Esophagus muscularis mucosa (tissue), 4 donors: ENCODE data around the gene SEMA5A. TPM values are rescaled to one million over a fixed set of nuclear protein-coding genes. Genes with fewer than 3 reads are reported as not detected.

Experiments used
- DNase-seq: peaks from one replicate; pipeline ENCODE4 v3.0.0-alpha.2; 2017; ENCODE audit errors: extremely low spot score
- H3K27ac ChIP-seq, 4 donors: fragments of 200-600 bp; sonication (generic); replicated peaks in 1 of 4; 1 replicate in 3 of 4; 2 replicates in 1 of 4; pipeline ENCODE4 v1.5.1; 2016 to 2019; ENCODE audit warnings: mild to moderate bottlenecking in 1 of 4
- H3K27me3 ChIP-seq, 4 donors: fragments of 200-600 bp; sonication (generic); one replicate each; pipeline versions ENCODE4 v1.5.1 to v1.6.0; 2016 to 2019
- H3K36me3 ChIP-seq, 4 donors: fragments of 200-600 bp; sonication (generic); one replicate each; pipeline ENCODE4 v1.5.1; 2016 to 2019
- H3K4me1 ChIP-seq, 4 donors: fragments of 200-600 bp; sonication (generic); one replicate each; pipeline ENCODE4 v1.5.1; 2016 to 2019
- H3K4me3 ChIP-seq, 4 donors: fragments of 200-600 bp; sonication (generic); 1 replicate in 2 of 4; 2 replicates in 2 of 4; pipeline ENCODE4 v1.5.1; 2016 to 2019; ENCODE audit warnings: mild to moderate bottlenecking in 4 of 4, moderate library complexity in 1 of 4
- H3K9me3 ChIP-seq, 4 donors: fragments of 200-600 bp; sonication (generic); 1 replicate in 3 of 4; 2 replicates in 1 of 4; pipeline ENCODE4 v1.5.1; 2016 to 2019
- EP300 ChIP-seq: sonication (generic); formaldehyde crosslinking; IDR thresholded peaks from one replicate; pipeline ENCODE4 v1.6.1; 2017; ENCODE audit warnings: antibody characterized with exemption
- POLR2A ChIP-seq: fragments of 450-650 bp; IDR thresholded peaks from one replicate; pipeline ENCODE4 v1.6.1; 2017; ENCODE audit warnings: antibody characterized with exemption, moderate library complexity, mild to moderate bottlenecking, low read depth
- POLR2AphosphoS5 ChIP-seq, 2 donors: sonication (generic); formaldehyde crosslinking; IDR thresholded peaks; one replicate each; pipeline ENCODE4 v1.6.1; 2017; ENCODE audit warnings: antibody characterized with exemption in 2 of 2
- WGBS: methylation state at CpG from one replicate; pipeline ENCODE4 v1.1.5; 2018; 5-methylcytosine and 5-hydroxymethylcytosine counted together
- intact Hi-C: fragments of 100-400 bp; cut with DNase I; formaldehyde crosslinking; loops from one replicate; pipeline ENCODE4 v1.15.1; 2023
- total RNA-seq, 4 donors: library from RNA; depleted of rRNA; stranded (reverse); fragments of >200 nt; gene quantifications; one replicate each; pipeline versions ENCODE4 v1.1.0 to v1.2.1, GENCODE V29; 2016
- TF ChIP-seq, protein P1 (sequence below), 3 experiments: fragments of 200-600 bp in 2 of 3; fragments of 450-650 bp in 1 of 3; sonication (generic) in 2 of 3; IDR thresholded peaks; one replicate each; pipeline ENCODE4 v1.5.1; 2017 to 2019; ENCODE audit warnings: antibody characterized with exemption in 3 of 3, mild to moderate bottlenecking in 2 of 3, moderate library complexity in 1 of 3

Gene SEMA5A
- total RNA-seq, 4 donors from 2014 or later = 2.1 to 5.6 (median 3.5) TPM

DNA sequence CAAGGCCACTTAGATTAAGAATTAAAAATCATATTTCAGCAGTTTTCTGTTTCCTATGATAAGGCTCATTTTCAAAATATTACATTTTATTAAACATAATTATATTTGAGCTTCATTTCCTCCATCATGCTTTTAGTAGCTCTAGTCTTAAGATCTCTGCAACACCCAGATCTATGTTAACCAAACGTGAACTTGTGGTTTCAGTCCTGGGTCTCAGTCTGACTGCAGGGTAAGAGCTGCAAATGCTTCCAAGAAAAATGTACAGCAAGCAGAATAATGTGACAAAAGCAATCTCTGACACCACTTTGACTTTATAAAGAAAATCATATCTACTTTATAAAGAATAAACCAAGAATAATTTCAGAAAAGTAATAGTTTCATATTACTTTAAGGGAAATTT lies 512.4 kb downstream of the SEMA5A start:
- Histone ChIP-seq H3K4me1 (peaks cover 0 to 6% (median 0%) of the 10 kb centered on the region in 4 donors), H3K36me3 (no peaks in the 10 kb centered on the region), H3K9me3 (no peaks in the 10 kb centered on the region), H3K4me3 (no peak overlapping the region), H3K27me3 (no peaks in the 10 kb centered on the region), H3K27ac (no peak overlapping the region)
- 57% methylated on average over 1 of the region's 1 CpG for WGBS
- no peak for DNase-seq
- intact Hi-C loops = no loop called here
- TF ChIP-seq POLR2AphosphoS5 (IDR thresholded peaks at IDR 0.05) (no peak), POLR2A (no peak), EP300 (no peak)
- TF ChIP-seq, protein P1, sequence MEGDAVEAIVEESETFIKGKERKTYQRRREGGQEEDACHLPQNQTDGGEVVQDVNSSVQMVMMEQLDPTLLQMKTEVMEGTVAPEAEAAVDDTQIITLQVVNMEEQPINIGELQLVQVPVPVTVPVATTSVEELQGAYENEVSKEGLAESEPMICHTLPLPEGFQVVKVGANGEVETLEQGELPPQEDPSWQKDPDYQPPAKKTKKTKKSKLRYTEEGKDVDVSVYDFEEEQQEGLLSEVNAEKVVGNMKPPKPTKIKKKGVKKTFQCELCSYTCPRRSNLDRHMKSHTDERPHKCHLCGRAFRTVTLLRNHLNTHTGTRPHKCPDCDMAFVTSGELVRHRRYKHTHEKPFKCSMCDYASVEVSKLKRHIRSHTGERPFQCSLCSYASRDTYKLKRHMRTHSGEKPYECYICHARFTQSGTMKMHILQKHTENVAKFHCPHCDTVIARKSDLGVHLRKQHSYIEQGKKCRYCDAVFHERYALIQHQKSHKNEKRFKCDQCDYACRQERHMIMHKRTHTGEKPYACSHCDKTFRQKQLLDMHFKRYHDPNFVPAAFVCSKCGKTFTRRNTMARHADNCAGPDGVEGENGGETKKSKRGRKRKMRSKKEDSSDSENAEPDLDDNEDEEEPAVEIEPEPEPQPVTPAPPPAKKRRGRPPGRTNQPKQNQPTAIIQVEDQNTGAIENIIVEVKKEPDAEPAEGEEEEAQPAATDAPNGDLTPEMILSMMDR (IDR thresholded peaks at IDR 0.05) = no peak

DNA sequence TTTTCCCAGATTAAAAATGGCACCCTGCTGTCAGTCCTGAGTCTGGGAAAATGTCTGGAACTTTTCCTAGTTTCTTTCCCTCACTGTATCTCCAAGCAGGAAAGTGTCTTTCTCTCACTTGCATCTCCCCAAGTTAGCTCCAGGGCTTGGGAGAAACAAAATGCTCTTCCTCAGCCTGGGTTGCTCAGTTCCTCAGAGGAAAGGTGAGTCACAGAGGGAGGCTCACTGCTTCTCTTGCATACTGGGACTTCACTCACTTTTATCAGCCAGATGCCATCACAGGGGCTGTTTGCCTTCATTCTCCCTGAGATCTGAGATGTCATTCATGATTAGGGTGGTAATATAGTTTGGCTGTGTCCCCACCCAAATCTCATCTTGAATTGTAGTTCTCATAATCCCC lies 519.9 kb downstream of the SEMA5A start:
- H3K27me3 ChIP-seq = no peaks in the 10 kb centered on the region
- no peak overlapping the region for H3K27ac ChIP-seq
- H3K9me3 ChIP-seq = peaks cover 0 to 28% (median 10%) of the 10 kb centered on the region in 4 donors
- intact Hi-C loops = no loop called here
- TF ChIP-seq, protein P1 (IDR thresholded peaks at IDR 0.05) = no peak
- no peak for TF ChIP-seq POLR2AphosphoS5 (IDR thresholded peaks at IDR 0.05)
- TF ChIP-seq POLR2A = no peak
- TF ChIP-seq EP300 = no peak
- no peak overlapping the region for H3K4me3 ChIP-seq
- no peaks in the 10 kb centered on the region for H3K4me1 ChIP-seq
- no peak for DNase-seq
- H3K36me3 ChIP-seq = no peaks in the 10 kb centered on the region

DNA sequence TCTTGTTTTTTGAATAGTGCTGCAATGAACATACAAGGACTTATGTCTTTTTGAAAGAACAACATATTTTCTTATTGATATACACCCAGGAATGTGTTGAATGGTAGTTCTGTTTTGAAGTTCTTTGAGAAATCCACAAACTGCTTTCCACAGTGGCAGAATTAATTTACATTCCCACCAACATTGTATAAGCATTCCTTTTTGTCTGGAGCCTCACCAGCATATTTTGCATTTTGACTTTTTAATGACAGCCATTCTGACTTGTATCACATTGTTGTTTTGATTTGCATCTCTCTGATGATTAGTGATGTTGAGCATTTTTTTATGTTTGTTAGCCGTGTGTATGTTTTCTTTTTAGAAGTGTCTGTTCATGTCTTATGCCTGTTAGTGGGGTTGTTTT lies 524.9 kb downstream of the SEMA5A start:
- Histone ChIP-seq H3K9me3 (peaks cover 0 to 28% (median 10%) of the 10 kb centered on the region in 4 donors), H3K27me3 (no peaks in the 10 kb centered on the region), H3K4me1 (no peaks in the 10 kb centered on the region), H3K36me3 (no peaks in the 10 kb centered on the region), H3K27ac (no peak overlapping the region), H3K4me3 (no peak overlapping the region)
- no peak for DNase-seq
- WGBS = 83% methylated on average over 1 of the region's 1 CpG
- intact Hi-C loops = no loop called here
- TF ChIP-seq, protein P1 (IDR thresholded peaks at IDR 0.05) = no peak
- TF ChIP-seq POLR2AphosphoS5 (IDR thresholded peaks at IDR 0.05) (no peak), EP300 (no peak), POLR2A (no peak)

DNA sequence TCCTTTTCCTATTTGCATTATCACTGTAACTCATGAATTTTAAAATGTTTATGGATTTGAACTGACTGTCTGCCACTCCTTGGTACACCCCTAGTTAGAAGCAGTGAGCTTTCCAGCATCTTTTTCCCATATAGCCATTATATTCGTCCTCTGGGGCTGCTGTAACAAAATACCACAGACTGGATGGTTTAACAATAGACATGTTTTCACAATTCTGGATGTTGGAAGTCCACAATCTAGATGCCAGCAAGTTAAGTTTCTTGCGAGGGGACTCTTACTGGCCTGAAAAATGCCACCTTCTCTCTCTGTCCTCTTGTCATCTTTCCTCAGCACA lies 530.0 kb downstream of the SEMA5A start:
- H3K9me3 ChIP-seq = no peaks in the 10 kb centered on the region
- H3K36me3 ChIP-seq = no peaks in the 10 kb centered on the region
- TF ChIP-seq POLR2A = no peak
- TF ChIP-seq POLR2AphosphoS5 (IDR thresholded peaks at IDR 0.05) = no peak
- no peak for TF ChIP-seq EP300
- TF ChIP-seq, protein P1 (IDR thresholded peaks at IDR 0.05) = no peak
- no peak overlapping the region for H3K4me3 ChIP-seq
- H3K27me3 ChIP-seq = no peaks in the 10 kb centered on the region
- intact Hi-C loops = no loop called here
- no peak for DNase-seq
- WGBS = 37% methylated on average over 2 of the region's 2 CpGs
- H3K27ac ChIP-seq = no peak overlapping the region
- H3K4me1 ChIP-seq = no peaks in the 10 kb centered on the region

DNA sequence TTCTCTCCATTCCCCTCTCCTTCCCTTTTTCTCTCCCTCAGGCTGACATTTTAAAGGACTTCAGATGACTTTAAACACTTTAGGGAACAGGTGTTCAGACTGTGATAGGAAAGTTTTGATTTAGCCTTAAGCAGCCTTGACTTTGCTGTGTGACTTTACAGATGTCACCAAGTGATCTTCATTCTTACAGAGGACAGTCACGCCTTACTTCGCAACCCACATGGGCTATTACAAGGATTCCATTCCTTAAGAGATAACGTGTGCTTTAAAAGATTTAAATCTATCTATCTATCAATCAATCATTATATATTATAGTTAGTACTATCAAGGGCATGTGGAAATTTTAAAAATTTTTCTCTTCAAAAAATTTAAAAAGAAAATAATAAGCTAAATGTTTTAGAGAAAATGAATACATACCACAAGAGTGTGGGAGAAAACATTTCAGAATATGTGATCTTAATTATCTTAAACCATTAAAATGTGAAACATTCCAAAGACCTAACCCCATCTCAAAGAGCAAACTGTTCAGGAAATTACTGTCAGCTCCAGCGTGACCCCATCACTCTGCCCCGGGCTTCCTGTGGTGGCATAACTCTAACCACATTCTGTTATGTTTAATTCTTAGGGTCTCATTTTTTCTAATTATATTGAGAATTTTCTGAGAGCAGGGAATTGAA lies 530.5 kb downstream of the SEMA5A start:
- 49% methylated on average over 5 of the region's 5 CpGs for WGBS
- intact Hi-C loops = no loop called here
- TF ChIP-seq, protein P1 (IDR thresholded peaks at IDR 0.05) = no peak
- TF ChIP-seq EP300 (no peak), POLR2AphosphoS5 (IDR thresholded peaks at IDR 0.05) (no peak), POLR2A (no peak)
- no peaks in the 10 kb centered on the region for H3K36me3 ChIP-seq
- H3K27me3 ChIP-seq = no peaks in the 10 kb centered on the region
- H3K4me1 ChIP-seq = no peaks in the 10 kb centered on the region
- H3K9me3 ChIP-seq = no peaks in the 10 kb centered on the region
- no peak overlapping the region for H3K27ac ChIP-seq
- DNase-seq = no peak
- no peak overlapping the region for H3K4me3 ChIP-seq
